ENCODE data around the gene MGST1.

Gene MGST1

DNA sequence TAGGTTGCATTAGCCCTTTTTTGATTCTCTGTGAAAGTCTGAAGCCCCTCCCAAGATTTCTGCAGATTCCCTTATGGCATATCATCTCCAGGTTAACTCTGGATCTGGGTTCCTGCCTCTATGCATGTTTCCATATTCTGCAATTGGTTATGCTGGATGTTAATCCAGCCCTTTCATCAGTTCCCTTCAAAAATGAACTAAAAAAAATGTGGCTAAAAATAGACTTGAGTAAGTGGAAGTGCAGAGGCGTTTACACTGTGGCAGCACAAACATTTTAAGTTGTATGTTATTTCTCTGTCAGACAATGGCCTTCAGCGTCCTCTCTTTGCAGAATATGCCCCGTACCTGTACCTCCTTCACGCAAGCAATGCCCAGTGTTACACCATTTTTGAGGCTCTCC lies 11.4 kb downstream of the MGST1 start:
- H3K4ac ChIP-seq (ENCODE audit: low read length), result no peak overlapping the region
- H3K4me1 ChIP-seq (ENCODE audit: control insufficient read depth in 2 of 2, insufficient read depth in 1 of 2, low read depth in 1 of 2, low read length in 2 of 2), result peaks cover 0 to 2% of the 10 kb centered on the region in 2 donors
- H3K18ac ChIP-seq (ENCODE audit: low read length), result no peak overlapping the region
- H3K36me3 ChIP-seq (replicated peaks in 1 of 2; ENCODE audit: control insufficient read depth in 2 of 2, insufficient read depth in 2 of 2, low read length in 2 of 2), result peaks cover 30 to 69% of the 10 kb centered on the region in 2 donors
- no peak overlapping the region for H4K8ac ChIP-seq (ENCODE audit: low read depth, low read length)
- no peak overlapping the region for H2BK120ac ChIP-seq (ENCODE audit: low read depth, low read length)
- H2BK5ac ChIP-seq (ENCODE audit: low read length), result no peak overlapping the region
- no peak overlapping the region for H3K23ac ChIP-seq (ENCODE audit: low read depth, low read length, poor library complexity)
- H2AK5ac ChIP-seq (ENCODE audit: low read depth, low read length), result no peak overlapping the region
- no peak overlapping the region for H4K91ac ChIP-seq (ENCODE audit: low read depth, low read length, poor library complexity)
- H3K4me2 ChIP-seq (ENCODE audit: insufficient read depth, low read length, poor library complexity, severe bottlenecking), result no peak overlapping the region
- no CpG with 5 or more reads among the region's 4 CpGs for WGBS, 2 donors (ENCODE audit: extremely low coverage in 2 of 2, insufficient read length in 2 of 2, insufficient replicate concordance in 1 of 2)
- H2AFZ ChIP-seq (ENCODE audit: low read length), result no peak overlapping the region
- no peaks in the 10 kb centered on the region for H3K27me3 ChIP-seq (ENCODE audit: control insufficient read depth in 3 of 3, insufficient read depth in 3 of 3, low read depth in 1 of 3, low read length in 3 of 3)
- H3K27ac ChIP-seq (replicated peaks; ENCODE audit: low read length), result no peak overlapping the region
- H3K9ac ChIP-seq (ENCODE audit: low read depth, low read length, poor library complexity), result no peak overlapping the region
- no peak overlapping the region for H3K4me3 ChIP-seq (ENCODE audit: low read length in 2 of 2)
- H2BK12ac ChIP-seq (ENCODE audit: low read length), result no peak overlapping the region
- H2BK15ac ChIP-seq (ENCODE audit: low read length), result no peak overlapping the region
- H3K14ac ChIP-seq (ENCODE audit: low read length), result no peak overlapping the region
- peaks cover 3% of the 10 kb centered on the region for H3K79me1 ChIP-seq (ENCODE audit: low read depth, low read length)
- DNase-seq (ENCODE audit: low spot score), result no peak
- H3K9me3 ChIP-seq (replicated peaks in 1 of 2; ENCODE audit: control insufficient read depth in 2 of 2, insufficient read depth in 1 of 2, low read depth in 1 of 2, low read length in 2 of 2), result peaks cover 0 to 3% of the 10 kb centered on the region in 2 donors

DNA sequence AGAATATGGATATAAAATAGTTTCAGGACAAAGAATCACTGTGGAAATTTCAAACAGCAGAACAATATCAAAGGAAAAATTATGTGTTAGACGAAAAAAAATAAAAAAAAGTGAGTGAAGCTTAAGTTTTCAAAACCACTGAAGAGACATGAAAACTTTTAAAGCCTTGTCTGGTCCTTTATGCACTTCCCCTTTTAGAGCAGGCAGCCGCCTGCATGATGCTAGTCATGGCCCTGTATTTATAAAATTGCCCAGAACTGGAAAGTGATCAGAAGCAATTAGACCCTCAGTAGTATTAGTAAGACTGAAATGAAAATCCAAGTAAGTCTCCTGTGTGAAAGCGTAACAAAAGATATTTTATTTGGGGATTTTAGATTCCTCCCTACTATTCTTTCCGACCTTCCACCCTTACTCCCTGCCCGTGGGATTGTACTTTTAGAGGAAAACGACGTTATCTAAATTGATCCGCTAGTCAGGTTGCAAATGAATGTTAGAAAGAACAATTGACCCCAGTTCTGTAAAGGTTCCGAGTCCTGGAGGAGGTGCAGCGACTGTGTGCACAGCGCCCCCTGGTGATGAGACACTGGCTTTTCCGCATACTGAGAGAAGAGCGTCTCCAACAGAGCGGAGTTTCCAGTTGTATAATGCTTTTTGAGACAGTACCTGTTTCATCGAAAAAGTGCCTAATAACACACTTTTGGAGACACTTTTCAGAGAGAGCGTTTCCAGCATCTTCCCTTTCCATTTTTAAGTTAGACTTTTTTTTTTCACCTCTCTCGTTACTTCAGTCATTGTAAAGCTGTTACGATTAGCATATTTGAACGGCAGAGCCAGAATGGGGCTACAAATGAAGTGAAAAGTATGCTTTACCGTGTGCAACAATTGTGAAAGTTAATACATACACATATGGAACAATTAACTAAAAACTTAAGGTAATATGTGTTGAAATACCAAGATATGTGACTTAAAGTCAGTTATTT lies 12.4 kb downstream of the MGST1 start:
- Histone ChIP-seq H2BK12ac (ENCODE audit: low read length) (no peak overlapping the region), H3K9me3 (replicated peaks in 1 of 2; ENCODE audit: control insufficient read depth in 2 of 2, insufficient read depth in 1 of 2, low read depth in 1 of 2, low read length in 2 of 2) (peaks cover 0 to 3% of the 10 kb centered on the region in 2 donors), H3K18ac (ENCODE audit: low read length) (no peak overlapping the region), H3K79me1 (ENCODE audit: low read depth, low read length) (peaks cover 3% of the 10 kb centered on the region), H4K91ac (ENCODE audit: low read depth, low read length, poor library complexity) (no peak overlapping the region), H3K4me3 (ENCODE audit: low read length in 2 of 2) (no peak overlapping the region), H3K4me2 (ENCODE audit: insufficient read depth, low read length, poor library complexity, severe bottlenecking) (no peak overlapping the region), H3K36me3 (replicated peaks in 1 of 2; ENCODE audit: control insufficient read depth in 2 of 2, insufficient read depth in 2 of 2, low read length in 2 of 2) (peaks cover 30 to 66% of the 10 kb centered on the region in 2 donors), H2AK5ac (ENCODE audit: low read depth, low read length) (no peak overlapping the region), H2BK120ac (ENCODE audit: low read depth, low read length) (no peak overlapping the region), H3K14ac (ENCODE audit: low read length) (no peak overlapping the region), H3K4me1 (ENCODE audit: control insufficient read depth in 2 of 2, insufficient read depth in 1 of 2, low read depth in 1 of 2, low read length in 2 of 2) (peaks cover 0 to 2% of the 10 kb centered on the region in 2 donors), H3K9ac (ENCODE audit: low read depth, low read length, poor library complexity) (no peak overlapping the region), H2BK5ac (ENCODE audit: low read length) (no peak overlapping the region), H3K27ac (replicated peaks; ENCODE audit: low read length) (no peak overlapping the region), H3K23ac (ENCODE audit: low read depth, low read length, poor library complexity) (no peak overlapping the region), H3K4ac (ENCODE audit: low read length) (no peak overlapping the region), H3K27me3 (ENCODE audit: control insufficient read depth in 3 of 3, insufficient read depth in 3 of 3, low read depth in 1 of 3, low read length in 3 of 3) (no peaks in the 10 kb centered on the region), H4K8ac (ENCODE audit: low read depth, low read length) (no peak overlapping the region), H2BK15ac (ENCODE audit: low read length) (no peak overlapping the region), H2AFZ (ENCODE audit: low read length) (no peak overlapping the region)
- WGBS, 2 donors (ENCODE audit: extremely low coverage in 2 of 2, insufficient read length in 2 of 2, insufficient replicate concordance in 1 of 2), result no CpG with 5 or more reads among the region's 20 CpGs
- peak; percentile 50 for DNase-seq (ENCODE audit: low spot score)

DNA sequence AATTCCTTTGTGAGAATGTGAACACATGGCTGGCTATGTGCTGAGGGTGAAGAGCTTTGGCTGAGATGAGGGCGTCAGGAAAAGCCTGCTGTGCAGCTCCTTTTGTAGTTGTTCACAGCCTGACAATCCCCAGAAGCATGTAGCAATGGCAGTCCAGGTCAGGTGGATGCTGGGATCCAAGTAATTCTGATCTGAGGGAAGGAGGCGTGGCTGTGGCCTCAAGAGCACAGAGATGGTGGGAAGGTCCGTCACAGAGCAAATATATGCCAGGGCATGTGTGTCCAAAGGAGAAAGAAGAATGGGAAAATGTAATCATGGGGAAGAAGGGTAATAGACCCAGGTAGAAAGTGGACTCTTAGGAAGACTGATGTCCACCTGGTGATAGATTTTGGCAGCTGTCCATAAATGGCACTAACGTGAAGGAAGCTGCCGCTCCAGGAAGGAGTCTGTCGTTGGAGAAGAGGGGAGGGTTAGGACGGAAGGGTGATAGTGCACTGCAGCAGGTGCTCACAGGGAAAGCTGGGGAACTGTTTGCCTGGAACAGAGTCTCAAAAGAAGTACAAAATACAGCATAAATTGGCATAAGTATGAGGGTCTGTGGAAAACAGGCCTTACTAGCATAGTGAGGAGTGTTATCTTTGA lies 13.8 kb downstream of the MGST1 start:
- peaks cover 0 to 3% of the 10 kb centered on the region in 2 donors for H3K9me3 ChIP-seq (replicated peaks in 1 of 2; ENCODE audit: control insufficient read depth in 2 of 2, insufficient read depth in 1 of 2, low read depth in 1 of 2, low read length in 2 of 2)

DNA sequence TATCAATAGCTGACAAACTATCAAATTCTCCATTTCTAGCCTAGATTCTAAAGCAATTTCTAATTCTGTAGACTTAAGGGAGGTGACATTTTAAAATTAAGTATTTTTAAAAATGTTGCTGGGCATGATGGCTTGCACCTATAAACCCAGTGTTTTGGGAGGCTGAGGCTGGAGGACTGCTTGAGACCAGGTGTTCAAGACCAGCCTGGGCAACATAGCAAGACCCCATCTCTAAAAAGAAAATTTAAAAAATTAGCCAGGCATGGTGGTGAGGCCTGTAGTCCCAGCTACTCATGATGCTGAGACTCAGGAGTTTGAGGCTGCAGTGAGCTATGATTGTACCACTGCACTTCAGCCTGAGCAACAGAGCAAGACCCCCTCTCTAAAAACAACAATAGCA lies 15.1 kb downstream of the MGST1 start:
- Histone ChIP-seq H3K9me3 (replicated peaks in 1 of 2; ENCODE audit: control insufficient read depth in 2 of 2, insufficient read depth in 1 of 2, low read depth in 1 of 2, low read length in 2 of 2) (peaks cover 0 to 3% of the 10 kb centered on the region in 2 donors), H2AFZ (ENCODE audit: low read length) (no peak overlapping the region), H3K27me3 (ENCODE audit: control insufficient read depth in 3 of 3, insufficient read depth in 3 of 3, low read depth in 1 of 3, low read length in 3 of 3) (no peaks in the 10 kb centered on the region), H3K9ac (ENCODE audit: low read depth, low read length, poor library complexity) (no peak overlapping the region), H3K4me3 (ENCODE audit: low read length in 2 of 2) (no peak overlapping the region), H3K18ac (ENCODE audit: low read length) (no peak overlapping the region), H3K14ac (ENCODE audit: low read length) (no peak overlapping the region), H2BK15ac (ENCODE audit: low read length) (no peak overlapping the region), H3K23ac (ENCODE audit: low read depth, low read length, poor library complexity) (no peak overlapping the region), H3K79me1 (ENCODE audit: low read depth, low read length) (peaks cover 3% of the 10 kb centered on the region), H4K91ac (ENCODE audit: low read depth, low read length, poor library complexity) (no peak overlapping the region), H3K27ac (replicated peaks; ENCODE audit: low read length) (no peak overlapping the region), H2AK5ac (ENCODE audit: low read depth, low read length) (no peak overlapping the region), H2BK5ac (ENCODE audit: low read length) (no peak overlapping the region), H4K8ac (ENCODE audit: low read depth, low read length) (no peak overlapping the region), H2BK120ac (ENCODE audit: low read depth, low read length) (no peak overlapping the region), H3K4me2 (ENCODE audit: insufficient read depth, low read length, poor library complexity, severe bottlenecking) (no peak overlapping the region), H3K4me1 (ENCODE audit: control insufficient read depth in 2 of 2, insufficient read depth in 1 of 2, low read depth in 1 of 2, low read length in 2 of 2) (peaks cover 0 to 2% of the 10 kb centered on the region in 2 donors), H2BK12ac (ENCODE audit: low read length) (no peak overlapping the region), H3K4ac (ENCODE audit: low read length) (no peak overlapping the region), H3K36me3 (replicated peaks in 1 of 2; ENCODE audit: control insufficient read depth in 2 of 2, insufficient read depth in 2 of 2, low read length in 2 of 2) (peaks cover 25 to 42% of the 10 kb centered on the region in 2 donors)
- DNase-seq (ENCODE audit: low spot score), result no peak

More for the DNA sequence above, 13.8 kb downstream of the MGST1 start:
- Histone ChIP-seq H3K4me2 (ENCODE audit: insufficient read depth, low read length, poor library complexity, severe bottlenecking) (no peak overlapping the region), H3K4me1 (ENCODE audit: control insufficient read depth in 2 of 2, insufficient read depth in 1 of 2, low read depth in 1 of 2, low read length in 2 of 2) (peaks cover 0 to 2% of the 10 kb centered on the region in 2 donors), H2BK120ac (ENCODE audit: low read depth, low read length) (no peak overlapping the region), H3K14ac (ENCODE audit: low read length) (no peak overlapping the region), H3K27me3 (ENCODE audit: control insufficient read depth in 3 of 3, insufficient read depth in 3 of 3, low read depth in 1 of 3, low read length in 3 of 3) (no peaks in the 10 kb centered on the region), H2AK5ac (ENCODE audit: low read depth, low read length) (no peak overlapping the region), H4K91ac (ENCODE audit: low read depth, low read length, poor library complexity) (no peak overlapping the region), H3K4ac (ENCODE audit: low read length) (no peak overlapping the region), H3K9ac (ENCODE audit: low read depth, low read length, poor library complexity) (no peak overlapping the region), H3K4me3 (ENCODE audit: low read length in 2 of 2) (no peak overlapping the region), H2BK15ac (ENCODE audit: low read length) (no peak overlapping the region), H3K23ac (ENCODE audit: low read depth, low read length, poor library complexity) (no peak overlapping the region), H3K36me3 (replicated peaks in 1 of 2; ENCODE audit: control insufficient read depth in 2 of 2, insufficient read depth in 2 of 2, low read length in 2 of 2) (peaks cover 23 to 55% of the 10 kb centered on the region in 2 donors), H2AFZ (ENCODE audit: low read length) (no peak overlapping the region), H3K79me1 (ENCODE audit: low read depth, low read length) (peaks cover 2% of the 10 kb centered on the region), H2BK5ac (ENCODE audit: low read length) (no peak overlapping the region), H3K27ac (replicated peaks; ENCODE audit: low read length) (no peak overlapping the region), H2BK12ac (ENCODE audit: low read length) (no peak overlapping the region), H4K8ac (ENCODE audit: low read depth, low read length) (no peak overlapping the region), H3K18ac (ENCODE audit: low read length) (no peak overlapping the region)
- no CpG with 5 or more reads among the region's 7 CpGs for WGBS, 2 donors (ENCODE audit: extremely low coverage in 2 of 2, insufficient read length in 2 of 2, insufficient replicate concordance in 1 of 2)
- DNase-seq (ENCODE audit: low spot score), result no peak

Data from neuronal stem cell (in vitro differentiated cells).